A673 (cell line): ENCODE data around the gene ERBB2.

Experiments
- EZH2 ChIP-seq: fragments of 200-600 bp; sonication (generic); IDR thresholded peaks from 2 replicates; pipeline ENCODE4 v1.6.1; 2017; ENCODE audit warnings: borderline replicate concordance, low read depth, mild to moderate bottlenecking, mixed read lengths, antibody characterized with exemption, low read length; ENCODE audit not compliant: poor library complexity, severe bottlenecking
- TF ChIP-seq, protein P1 (sequence below): fragments of 300-800, 200-600 bp; sonication (generic); conservative IDR thresholded peaks from 2 replicates; pipeline ENCODE4 v1.5.1; 2017; ENCODE audit warnings: low read depth, mild to moderate bottlenecking, antibody characterized with exemption, low read length, moderate library complexity, mixed read lengths

DNA sequence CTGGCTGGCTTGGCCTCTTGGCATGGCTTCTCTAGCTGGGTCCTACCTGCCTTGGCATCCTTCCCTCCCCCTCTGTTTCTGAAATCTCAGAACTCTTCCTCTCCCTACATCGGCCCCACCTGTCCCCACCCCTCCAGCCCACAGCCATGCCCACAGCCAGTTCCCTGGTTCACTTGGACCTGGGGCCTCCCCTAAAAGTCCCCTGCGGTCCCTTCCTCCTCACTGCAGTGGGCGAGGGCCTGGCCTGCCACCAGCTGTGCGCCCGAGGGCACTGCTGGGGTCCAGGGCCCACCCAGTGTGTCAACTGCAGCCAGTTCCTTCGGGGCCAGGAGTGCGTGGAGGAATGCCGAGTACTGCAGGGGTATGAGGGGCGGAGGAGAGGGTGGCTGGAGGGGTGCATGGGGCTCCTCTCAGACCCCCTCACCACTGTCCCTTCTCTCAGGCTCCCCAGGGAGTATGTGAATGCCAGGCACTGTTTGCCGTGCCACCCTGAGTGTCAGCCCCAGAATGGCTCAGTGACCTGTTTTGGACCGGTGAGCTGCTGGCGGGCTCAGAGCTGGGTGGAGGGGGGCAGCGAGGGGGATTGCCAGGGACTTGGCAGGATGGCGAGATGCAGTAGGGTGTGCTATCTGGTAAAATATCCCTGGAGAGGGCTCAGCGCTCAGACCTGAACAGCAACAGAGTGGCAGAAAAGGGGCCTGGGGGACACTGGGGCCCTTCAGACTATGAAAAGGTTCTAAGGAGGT, 16.4 kb downstream of the ERBB2 start:
- no peak for TF ChIP-seq EZH2
- TF ChIP-seq, protein P1, sequence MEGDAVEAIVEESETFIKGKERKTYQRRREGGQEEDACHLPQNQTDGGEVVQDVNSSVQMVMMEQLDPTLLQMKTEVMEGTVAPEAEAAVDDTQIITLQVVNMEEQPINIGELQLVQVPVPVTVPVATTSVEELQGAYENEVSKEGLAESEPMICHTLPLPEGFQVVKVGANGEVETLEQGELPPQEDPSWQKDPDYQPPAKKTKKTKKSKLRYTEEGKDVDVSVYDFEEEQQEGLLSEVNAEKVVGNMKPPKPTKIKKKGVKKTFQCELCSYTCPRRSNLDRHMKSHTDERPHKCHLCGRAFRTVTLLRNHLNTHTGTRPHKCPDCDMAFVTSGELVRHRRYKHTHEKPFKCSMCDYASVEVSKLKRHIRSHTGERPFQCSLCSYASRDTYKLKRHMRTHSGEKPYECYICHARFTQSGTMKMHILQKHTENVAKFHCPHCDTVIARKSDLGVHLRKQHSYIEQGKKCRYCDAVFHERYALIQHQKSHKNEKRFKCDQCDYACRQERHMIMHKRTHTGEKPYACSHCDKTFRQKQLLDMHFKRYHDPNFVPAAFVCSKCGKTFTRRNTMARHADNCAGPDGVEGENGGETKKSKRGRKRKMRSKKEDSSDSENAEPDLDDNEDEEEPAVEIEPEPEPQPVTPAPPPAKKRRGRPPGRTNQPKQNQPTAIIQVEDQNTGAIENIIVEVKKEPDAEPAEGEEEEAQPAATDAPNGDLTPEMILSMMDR, result no peak
